HepG2 (cell line): Measurements from ENCODE around the gene MLX. TPM values are rescaled to one million over a fixed set of nuclear protein-coding genes. Genes with fewer than 3 reads are reported as not detected.

ENCODE experiments used
- ARID4A ChIP-seq: sonication (generic); formaldehyde crosslinking; IDR thresholded peaks from 2 replicates; pipeline ENCODE4 v1.5.0; 2020; ENCODE audit warnings: mild to moderate bottlenecking, missing genetic modification reagents, borderline replicate concordance
- DBP ChIP-seq: sonication (generic); formaldehyde crosslinking; IDR thresholded peaks from 2 replicates; pipeline ENCODE4 v1.4.0; 2020; ENCODE audit warnings: missing genetic modification reagents; ENCODE audit errors: not compliant biosample characterization
- FOXO4 ChIP-seq: sonication (generic); formaldehyde crosslinking; conservative IDR thresholded peaks from 2 replicates; pipeline ENCODE4 v1.8.1; 2023; ENCODE audit warnings: missing genetic modification reagents
- GLI4 ChIP-seq: sonication (generic); formaldehyde crosslinking; IDR thresholded peaks from 2 replicates; pipeline ENCODE4 v1.5.1; 2020; ENCODE audit warnings: missing genetic modification reagents, mild to moderate bottlenecking, moderate library complexity, borderline replicate concordance
- MAZ ChIP-seq, 2 experiments: sonication (generic) in 1 of 2; formaldehyde crosslinking in 1 of 2; IDR thresholded peaks; 2 replicates each; pipeline versions ENCODE4 v1.5.0 to v1.6.1; 2012 to 2020; ENCODE audit warnings: low read depth in 2 of 2, mild to moderate bottlenecking in 2 of 2, borderline replicate concordance in 1 of 2, improper control_type of control experiment in 1 of 2, low read length in 1 of 2, missing genetic modification reagents in 1 of 2, moderate library complexity in 1 of 2
- PPARG ChIP-seq: conservative IDR thresholded peaks from 2 replicates; pipeline ENCODE4 v1.6.1; 2016; ENCODE audit warnings: missing biosample characterization, missing genetic modification reagents
- RFX3 ChIP-seq: IDR thresholded peaks from 2 replicates; pipeline ENCODE4 v1.6.1; 2016; ENCODE audit warnings: missing biosample characterization, missing genetic modification reagents
- SRSF4 ChIP-seq: fragments of 200-400 bp; formaldehyde crosslinking; IDR thresholded peaks from one replicate; pipeline ENCODE4 v1.6.1; 2018; ENCODE audit warnings: mild to moderate bottlenecking, low read depth, low read length, moderate library complexity; ENCODE audit not compliant: poor library complexity, severe bottlenecking
- TARDBP ChIP-seq: sonication (generic); formaldehyde crosslinking; IDR thresholded peaks from 2 replicates; pipeline ENCODE4 v1.8.0; 2022; ENCODE audit warnings: mild to moderate bottlenecking, missing genetic modification reagents
- ZNF335 ChIP-seq: sonication (generic); formaldehyde crosslinking; IDR thresholded peaks from 2 replicates; pipeline ENCODE4 v1.4.0; 2020; ENCODE audit warnings: missing genetic modification reagents
- polyA plus RNA-seq, 8 experiments: library from polyadenylated mRNA; depleted of rRNA in 3 of 8; stranded (reverse) in 7 of 8; unstranded in 1 of 8; fragments of >200 nt; fragmentation: Illumina TruSeq in 4 of 8; extraction: Trizol in 4 of 8; gene quantifications; 2 replicates each; pipeline versions ENCODE4 v1.2.1 to v1.2.3, GENCODE V29; 2011 to 2016; ENCODE audit warnings: low read depth in 4 of 8, missing spikeins in 1 of 8, mixed read lengths in 1 of 8; ENCODE audit not compliant: insufficient read depth in 1 of 8
- total RNA-seq, 5 experiments: library from RNA; depleted of rRNA; stranded (reverse); fragments of >200 nt; fragmentation: Illumina TruSeq; extraction: Trizol; gene quantifications; 2 replicates each; pipeline ENCODE4 v1.2.3, GENCODE V29; 2016; ENCODE audit warnings: low read depth in 1 of 5
- TF ChIP-seq, protein P1 (sequence below), 2 experiments: sonication (generic) in 1 of 2; formaldehyde crosslinking in 1 of 2; IDR thresholded peaks; 2 replicates each; pipeline versions ENCODE4 v1.4.0 to v1.6.1; 2016 to 2020; ENCODE audit warnings: borderline replicate concordance in 1 of 2, low read depth in 1 of 2, mild to moderate bottlenecking in 1 of 2, missing genetic modification reagents in 1 of 2
- TF ChIP-seq, protein P2 (sequence below): sonication (generic); formaldehyde crosslinking; conservative IDR thresholded peaks from 2 replicates; pipeline ENCODE4 v1.5.0; 2020; ENCODE audit warnings: missing genetic modification reagents

Gene MLX
- total and polyA plus RNA-seq, 2 of the 13 experiments (the other 11 are each of a cell fraction or from before 2014, with no cell fraction given) = 38.9 to 74.4 TPM

GRCh38 chr17:42536372-42537155 lies 30.3 kb upstream of the MLX start (continued):
- TF ChIP-seq, protein P1, sequence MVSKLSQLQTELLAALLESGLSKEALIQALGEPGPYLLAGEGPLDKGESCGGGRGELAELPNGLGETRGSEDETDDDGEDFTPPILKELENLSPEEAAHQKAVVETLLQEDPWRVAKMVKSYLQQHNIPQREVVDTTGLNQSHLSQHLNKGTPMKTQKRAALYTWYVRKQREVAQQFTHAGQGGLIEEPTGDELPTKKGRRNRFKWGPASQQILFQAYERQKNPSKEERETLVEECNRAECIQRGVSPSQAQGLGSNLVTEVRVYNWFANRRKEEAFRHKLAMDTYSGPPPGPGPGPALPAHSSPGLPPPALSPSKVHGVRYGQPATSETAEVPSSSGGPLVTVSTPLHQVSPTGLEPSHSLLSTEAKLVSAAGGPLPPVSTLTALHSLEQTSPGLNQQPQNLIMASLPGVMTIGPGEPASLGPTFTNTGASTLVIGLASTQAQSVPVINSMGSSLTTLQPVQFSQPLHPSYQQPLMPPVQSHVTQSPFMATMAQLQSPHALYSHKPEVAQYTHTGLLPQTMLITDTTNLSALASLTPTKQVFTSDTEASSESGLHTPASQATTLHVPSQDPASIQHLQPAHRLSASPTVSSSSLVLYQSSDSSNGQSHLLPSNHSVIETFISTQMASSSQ (IDR thresholded peaks at IDR 0.05; ENCODE audit: low read depth) = no peak
- TF ChIP-seq, protein P1 (CRISPR knock-in tag; IDR thresholded peaks at IDR 0.05; ENCODE audit: borderline replicate concordance) = peak; percentile 64
- no peak for TF ChIP-seq SRSF4
- TF ChIP-seq PPARG (CRISPR knock-in tag) = no peak; the same call in 1 of the 2 replicates
- TF ChIP-seq ZNF335 = no peak; the same call in 1 of the 2 replicates
- peak; percentile 76; the same call in 1 of the 2 replicates for TF ChIP-seq GLI4 (CRISPR knock-in tag)
- TF ChIP-seq DBP (CRISPR knock-in tag) = no peak
- TF ChIP-seq, protein P2, sequence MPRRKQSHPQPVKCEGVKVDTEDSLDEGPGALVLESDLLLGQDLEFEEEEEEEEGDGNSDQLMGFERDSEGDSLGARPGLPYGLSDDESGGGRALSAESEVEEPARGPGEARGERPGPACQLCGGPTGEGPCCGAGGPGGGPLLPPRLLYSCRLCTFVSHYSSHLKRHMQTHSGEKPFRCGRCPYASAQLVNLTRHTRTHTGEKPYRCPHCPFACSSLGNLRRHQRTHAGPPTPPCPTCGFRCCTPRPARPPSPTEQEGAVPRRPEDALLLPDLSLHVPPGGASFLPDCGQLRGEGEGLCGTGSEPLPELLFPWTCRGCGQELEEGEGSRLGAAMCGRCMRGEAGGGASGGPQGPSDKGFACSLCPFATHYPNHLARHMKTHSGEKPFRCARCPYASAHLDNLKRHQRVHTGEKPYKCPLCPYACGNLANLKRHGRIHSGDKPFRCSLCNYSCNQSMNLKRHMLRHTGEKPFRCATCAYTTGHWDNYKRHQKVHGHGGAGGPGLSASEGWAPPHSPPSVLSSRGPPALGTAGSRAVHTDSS (CRISPR knock-in tag) = no peak
- TF ChIP-seq MAZ (IDR thresholded peaks at IDR 0.05; ENCODE audit: borderline replicate concordance, low read depth, low read length) = peak; percentile 78; the same call in 1 of the 2 replicates
- TF ChIP-seq MAZ (CRISPR knock-in tag; IDR thresholded peaks at IDR 0.05; ENCODE audit: low read depth) = peak; percentile 77; the same call in 1 of the 2 replicates
- peak; percentile 64; the same call in 1 of the 2 replicates for TF ChIP-seq TARDBP (CRISPR knock-in tag)
- peak; percentile 95 for TF ChIP-seq ARID4A (CRISPR knock-in tag)
- no peak for TF ChIP-seq RFX3 (CRISPR knock-in tag)
- no peak for TF ChIP-seq FOXO4 (CRISPR knock-in tag)
